ENCODE measurements around the gene CFAP210.

- TF ChIP-seq CTCF (IDR thresholded peaks at IDR 0.05): no peak
- TF ChIP-seq EP300 (IDR thresholded peaks at IDR 0.05): no peak
- TF ChIP-seq POLR2AphosphoS5 (IDR thresholded peaks at IDR 0.05): no peak
Measured at GRCh38 chr2:169716938-169717690, 22.9 kb upstream of the CFAP210 start.

Measured in esophagus muscularis mucosa (tissue), 4 donors.